NB4 (cell line): Measurements from ENCODE around the gene CHAC1.

Source experiments
- POLR2A ChIP-seq: IDR thresholded peaks from 2 replicates; pipeline ENCODE4 v1.6.1; 2011; ENCODE audit warnings: mild to moderate bottlenecking; ENCODE audit not compliant: insufficient read length; ENCODE audit errors: extremely low read depth
- TF ChIP-seq, protein P1 (sequence below): IDR thresholded peaks from one replicate; pipeline ENCODE4 v1.5.1; 2012; ENCODE audit warnings: low read depth, low read length

DNA sequence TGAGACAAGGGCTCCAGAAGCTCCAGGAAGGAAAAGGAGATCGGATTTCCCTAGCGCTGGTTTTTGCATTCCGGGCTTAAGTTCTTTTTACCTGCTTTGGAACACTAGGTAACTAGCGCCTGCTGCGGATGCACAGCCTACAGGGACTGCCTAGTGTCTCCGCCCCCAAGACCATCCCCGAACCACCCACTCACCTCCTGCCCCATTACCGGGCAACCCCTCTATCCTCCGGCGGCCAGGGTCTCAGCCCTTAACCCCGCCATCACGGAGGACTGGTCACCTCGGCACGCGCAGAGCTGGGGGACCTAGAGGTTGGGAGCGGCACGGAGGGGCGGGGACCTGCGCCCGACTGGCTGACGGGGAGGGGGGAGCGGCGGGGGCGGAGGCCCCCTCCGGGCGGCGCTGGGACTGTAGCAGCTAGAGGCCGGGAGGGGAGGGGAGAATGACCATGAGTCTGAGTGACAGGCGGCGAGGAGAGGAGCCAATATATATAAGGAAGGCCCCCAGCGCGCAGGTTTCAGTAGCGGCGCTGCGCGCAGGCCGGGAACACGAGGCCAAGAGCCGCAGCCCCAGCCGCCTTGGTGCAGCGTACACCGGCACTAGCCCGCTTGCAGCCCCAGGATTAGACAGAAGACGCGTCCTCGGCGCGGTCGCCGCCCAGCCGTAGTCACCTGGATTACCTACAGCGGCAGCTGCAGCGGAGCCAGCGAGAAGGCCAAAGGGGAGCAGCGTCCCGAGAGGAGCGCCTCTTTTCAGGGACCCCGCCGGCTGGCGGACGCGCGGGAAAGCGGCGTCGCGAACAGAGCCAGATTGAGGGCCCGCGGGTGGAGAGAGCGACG lies 24.2 kb upstream of the CHAC1 start, which contains the start of gene DLL4:
- TF ChIP-seq, protein P1, sequence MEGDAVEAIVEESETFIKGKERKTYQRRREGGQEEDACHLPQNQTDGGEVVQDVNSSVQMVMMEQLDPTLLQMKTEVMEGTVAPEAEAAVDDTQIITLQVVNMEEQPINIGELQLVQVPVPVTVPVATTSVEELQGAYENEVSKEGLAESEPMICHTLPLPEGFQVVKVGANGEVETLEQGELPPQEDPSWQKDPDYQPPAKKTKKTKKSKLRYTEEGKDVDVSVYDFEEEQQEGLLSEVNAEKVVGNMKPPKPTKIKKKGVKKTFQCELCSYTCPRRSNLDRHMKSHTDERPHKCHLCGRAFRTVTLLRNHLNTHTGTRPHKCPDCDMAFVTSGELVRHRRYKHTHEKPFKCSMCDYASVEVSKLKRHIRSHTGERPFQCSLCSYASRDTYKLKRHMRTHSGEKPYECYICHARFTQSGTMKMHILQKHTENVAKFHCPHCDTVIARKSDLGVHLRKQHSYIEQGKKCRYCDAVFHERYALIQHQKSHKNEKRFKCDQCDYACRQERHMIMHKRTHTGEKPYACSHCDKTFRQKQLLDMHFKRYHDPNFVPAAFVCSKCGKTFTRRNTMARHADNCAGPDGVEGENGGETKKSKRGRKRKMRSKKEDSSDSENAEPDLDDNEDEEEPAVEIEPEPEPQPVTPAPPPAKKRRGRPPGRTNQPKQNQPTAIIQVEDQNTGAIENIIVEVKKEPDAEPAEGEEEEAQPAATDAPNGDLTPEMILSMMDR = no peak
- TF ChIP-seq POLR2A = peak; percentile 86
